GM20000 (cell line): ENCODE data around the gene PRSS57.

Experiments used
- DNase-seq: peaks from one replicate; pipeline ENCODE4 v3.0.0; 2012; ENCODE audit warnings: low spot score
- TF ChIP-seq, protein P1 (sequence below): IDR thresholded peaks from 2 replicates; pipeline ENCODE4 v1.5.1; 2012; ENCODE audit warnings: mild to moderate bottlenecking, control low read depth; ENCODE audit errors: extremely low read depth, missing control alignments

The PRSS57 gene

GRCh38 chr19:694481-695351, 536 bp downstream of the PRSS57 start:
- TF ChIP-seq, protein P1, sequence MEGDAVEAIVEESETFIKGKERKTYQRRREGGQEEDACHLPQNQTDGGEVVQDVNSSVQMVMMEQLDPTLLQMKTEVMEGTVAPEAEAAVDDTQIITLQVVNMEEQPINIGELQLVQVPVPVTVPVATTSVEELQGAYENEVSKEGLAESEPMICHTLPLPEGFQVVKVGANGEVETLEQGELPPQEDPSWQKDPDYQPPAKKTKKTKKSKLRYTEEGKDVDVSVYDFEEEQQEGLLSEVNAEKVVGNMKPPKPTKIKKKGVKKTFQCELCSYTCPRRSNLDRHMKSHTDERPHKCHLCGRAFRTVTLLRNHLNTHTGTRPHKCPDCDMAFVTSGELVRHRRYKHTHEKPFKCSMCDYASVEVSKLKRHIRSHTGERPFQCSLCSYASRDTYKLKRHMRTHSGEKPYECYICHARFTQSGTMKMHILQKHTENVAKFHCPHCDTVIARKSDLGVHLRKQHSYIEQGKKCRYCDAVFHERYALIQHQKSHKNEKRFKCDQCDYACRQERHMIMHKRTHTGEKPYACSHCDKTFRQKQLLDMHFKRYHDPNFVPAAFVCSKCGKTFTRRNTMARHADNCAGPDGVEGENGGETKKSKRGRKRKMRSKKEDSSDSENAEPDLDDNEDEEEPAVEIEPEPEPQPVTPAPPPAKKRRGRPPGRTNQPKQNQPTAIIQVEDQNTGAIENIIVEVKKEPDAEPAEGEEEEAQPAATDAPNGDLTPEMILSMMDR = no peak
- no peak for DNase-seq

DNA sequence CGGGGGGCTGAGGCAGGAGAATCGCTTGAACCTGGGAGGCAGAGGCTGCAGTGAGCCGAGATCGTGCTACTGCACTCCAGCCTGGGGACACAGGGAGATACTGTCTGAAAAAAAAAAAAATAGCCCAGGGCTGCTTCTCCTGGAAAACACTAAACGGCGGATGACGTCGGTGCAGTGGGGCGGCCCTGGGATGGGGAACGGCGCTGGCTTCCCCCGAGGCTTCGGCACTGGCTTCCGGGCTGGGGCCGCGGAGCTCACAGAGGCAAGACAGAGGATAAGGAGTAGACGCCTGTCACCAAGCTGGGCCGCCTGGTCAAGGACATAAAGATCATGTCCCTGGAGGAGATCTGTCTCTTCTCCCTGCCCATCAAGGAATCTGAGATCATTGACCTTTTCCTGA, 5.0 kb downstream of the PRSS57 start:
- no peak for DNase-seq
- TF ChIP-seq, protein P1 = no peak

DNA sequence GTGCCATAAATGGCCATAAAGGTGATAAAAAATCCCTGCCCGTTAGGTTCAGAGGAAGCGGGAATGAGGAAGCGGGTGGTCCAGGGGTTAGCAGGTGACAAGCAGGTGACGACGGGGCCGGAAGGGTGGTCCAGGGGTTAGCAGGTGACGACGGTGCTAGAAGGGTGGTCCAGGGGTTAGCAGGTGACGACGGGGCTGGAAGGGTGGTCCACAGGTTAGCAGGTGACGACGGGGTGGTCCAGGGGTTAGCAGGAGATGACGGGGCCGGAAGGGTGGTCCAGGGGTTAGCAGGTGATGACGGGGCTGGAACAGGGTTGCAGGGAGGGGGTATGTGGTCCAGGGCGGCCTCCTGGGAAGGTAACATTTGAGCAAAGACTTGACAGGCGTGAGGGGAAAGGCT, 6.3 kb downstream of the PRSS57 start:
- no peak for DNase-seq
- TF ChIP-seq, protein P1 = no peak

DNA sequence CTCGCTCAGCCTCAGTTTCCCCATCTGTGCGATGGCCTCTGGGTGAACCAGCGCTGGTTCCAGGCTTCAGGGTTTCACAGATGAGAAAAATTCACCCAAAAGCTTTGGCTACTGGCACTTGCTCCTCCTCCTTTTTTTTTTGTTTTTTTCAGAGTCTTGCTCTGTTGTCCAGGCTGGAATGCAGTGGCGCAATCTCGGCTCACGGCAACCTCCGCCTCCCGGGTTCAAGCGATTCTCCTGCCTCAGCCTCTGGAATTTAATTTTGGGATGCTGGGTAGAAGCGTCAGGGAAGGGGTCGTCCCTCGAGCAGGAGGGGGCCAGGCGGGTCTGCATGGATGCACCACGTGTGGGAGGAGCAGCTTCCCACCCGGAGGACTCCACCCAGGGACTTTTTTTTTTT, 7.0 kb downstream of the PRSS57 start:
- no peak for DNase-seq
- TF ChIP-seq, protein P1 = no peak

GRCh38 chr19:687569-688166, 7.6 kb downstream of the PRSS57 start:
- TF ChIP-seq, protein P1 = no peak
- DNase-seq = no peak

- no peak for DNase-seq
- TF ChIP-seq, protein P1 = no peak
Observed at GRCh38 chr19:686589-687297, 8.5 kb downstream of the PRSS57 start.

DNA sequence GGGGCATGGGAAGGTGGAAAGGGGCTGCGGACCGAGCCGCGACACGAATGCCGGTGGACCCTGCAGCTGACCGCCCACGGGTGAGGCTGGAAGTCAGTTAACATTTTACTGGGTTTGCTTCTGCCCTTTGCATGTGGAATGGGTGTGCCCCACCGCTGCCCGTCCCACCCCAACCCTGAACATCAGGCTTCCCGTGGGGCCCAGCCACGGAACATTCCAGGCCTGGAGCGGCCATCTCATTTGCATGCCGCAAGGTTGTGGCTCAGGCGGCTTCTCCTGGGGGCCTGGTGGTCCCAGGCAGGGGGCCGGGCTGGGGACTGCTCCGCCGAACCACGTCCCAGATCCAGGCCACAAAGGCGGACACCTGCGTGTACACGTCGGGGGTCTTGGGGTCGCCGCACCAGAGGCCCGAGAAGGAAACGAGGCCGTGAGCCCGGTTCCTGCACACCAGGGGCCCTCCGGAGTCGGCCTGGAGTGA, 9.8 kb downstream of the PRSS57 start:
- TF ChIP-seq, protein P1 = no peak
- no peak for DNase-seq
